HUES6 (cell line): ENCODE measurements around the gene RBBP8NL.

Experiments used
- H3K27ac ChIP-seq: 2 replicates; pipeline ENCODE4 v1.7.0; 2013; ENCODE audit warnings: low read depth, mild to moderate bottlenecking, low read length, inconsistent platforms
- H3K27me3 ChIP-seq: 2 replicates; pipeline ENCODE4 v1.6.1; 2013; ENCODE audit warnings: low read length; ENCODE audit not compliant: control insufficient read depth, insufficient read depth
- H3K36me3 ChIP-seq: 2 replicates; pipeline ENCODE4 v1.6.1; 2013; ENCODE audit warnings: low read length; ENCODE audit not compliant: control insufficient read depth, insufficient read depth
- H3K4me1 ChIP-seq: 2 replicates; pipeline ENCODE4 v1.6.1; 2013; ENCODE audit warnings: low read length; ENCODE audit not compliant: control insufficient read depth, insufficient read depth
- H3K4me3 ChIP-seq: 2 replicates; pipeline ENCODE4 v1.5.1; 2013; ENCODE audit warnings: low read depth, low read length
- H3K9ac ChIP-seq: one replicate; pipeline ENCODE4 v1.6.1; 2013; ENCODE audit warnings: mild to moderate bottlenecking, low read length
- H3K9me3 ChIP-seq: 2 replicates; pipeline ENCODE4 v1.6.1; 2013; ENCODE audit warnings: low read depth, low read length; ENCODE audit not compliant: control insufficient read depth, insufficient read depth

Gene RBBP8NL

DNA sequence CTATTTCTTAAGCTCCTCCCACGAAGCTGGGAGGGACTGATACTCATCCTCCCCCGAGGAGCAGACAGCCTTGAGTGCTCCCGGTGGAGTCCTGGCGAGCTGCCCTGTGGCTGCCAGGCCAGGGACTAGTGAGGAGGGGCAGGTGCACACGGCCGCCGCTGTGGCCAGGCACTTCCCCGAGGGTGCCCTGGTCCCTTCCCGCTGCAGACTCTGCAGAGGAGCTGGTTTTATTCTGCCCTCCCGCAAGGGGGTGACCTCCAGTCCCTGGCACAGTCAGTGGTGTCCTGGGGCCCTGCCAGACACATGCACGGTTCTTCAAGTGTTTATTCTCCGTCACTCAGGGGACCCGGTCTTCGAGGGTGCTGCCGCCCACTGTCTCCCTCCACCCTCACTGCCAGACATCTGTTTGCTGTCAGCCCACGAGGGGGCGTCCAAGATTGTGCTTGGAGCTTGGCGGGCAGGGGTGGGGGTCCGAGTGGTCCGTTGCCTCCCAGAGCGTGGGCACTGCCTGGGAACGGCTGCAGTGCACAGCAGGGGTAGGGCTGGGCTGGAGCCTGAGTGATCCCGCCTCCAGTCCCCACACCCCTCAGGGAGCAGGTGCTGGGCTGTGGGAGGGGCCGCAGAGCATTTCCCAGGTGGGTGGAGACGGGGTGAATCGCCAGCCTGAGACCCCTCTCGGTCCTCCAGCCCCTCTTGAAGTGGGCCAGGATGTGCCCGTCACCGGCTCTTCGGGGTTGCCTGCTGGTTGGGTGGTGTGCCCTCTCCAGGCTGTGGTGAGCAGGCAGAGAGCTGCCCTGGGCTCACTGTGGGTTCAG lies 17.2 kb downstream of the RBBP8NL start:
- peak overlapping the region; percentile 18; the same call in 1 of the 2 replicates for H3K4me3 ChIP-seq
- H3K9me3 ChIP-seq = no peaks in the 10 kb centered on the region
- H3K27me3 ChIP-seq = peaks cover 22% of the 10 kb centered on the region; the same call in 1 of the 2 replicates
- no peak overlapping the region for H3K27ac ChIP-seq
- H3K4me1 ChIP-seq = peaks cover 27% of the 10 kb centered on the region
- H3K9ac ChIP-seq = no peak overlapping the region
- H3K36me3 ChIP-seq = no peaks in the 10 kb centered on the region

DNA sequence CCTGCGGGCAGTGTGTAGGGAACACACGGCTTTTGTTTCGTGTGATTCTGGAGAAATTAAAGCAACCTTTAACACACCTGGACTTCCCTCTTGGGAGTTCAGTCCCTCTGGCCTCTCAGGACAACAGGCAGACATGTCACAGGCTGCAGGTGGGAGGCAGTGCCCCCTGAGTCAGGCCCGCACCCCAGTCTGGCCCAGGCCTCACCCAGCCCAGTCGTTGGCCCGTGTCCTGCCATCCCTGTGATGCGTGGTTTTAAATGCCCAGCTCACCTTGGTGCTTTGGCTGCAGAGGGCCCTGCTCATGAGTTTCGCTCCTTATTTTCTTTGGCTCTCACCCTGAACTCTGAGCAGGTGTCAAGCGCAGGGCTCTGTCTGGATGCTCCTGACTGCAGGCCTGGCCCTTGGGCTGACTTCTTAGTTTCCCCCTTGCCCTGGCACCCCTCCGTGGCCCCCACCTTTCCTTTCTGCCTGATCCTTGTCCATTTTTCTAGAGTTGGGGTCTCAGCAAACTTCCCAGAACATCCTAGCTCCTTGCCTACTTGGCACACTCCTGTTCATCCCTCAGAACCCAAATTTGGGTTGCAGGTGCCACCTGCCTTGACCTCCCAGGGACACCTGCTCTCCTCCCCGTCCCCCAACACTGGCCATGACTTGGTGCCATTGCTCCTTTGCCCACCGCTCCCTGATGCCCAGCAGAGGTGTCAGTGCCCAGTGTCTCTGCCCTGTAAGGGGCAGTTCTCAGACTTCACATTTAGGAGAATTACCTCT lies 18.1 kb downstream of the RBBP8NL start:
- Histone ChIP-seq H3K4me3 (no peak overlapping the region), H3K27me3 (peaks cover 22% of the 10 kb centered on the region; the same call in 1 of the 2 replicates), H3K9ac (no peak overlapping the region), H3K4me1 (peaks cover 27% of the 10 kb centered on the region), H3K9me3 (no peaks in the 10 kb centered on the region), H3K36me3 (no peaks in the 10 kb centered on the region), H3K27ac (no peak overlapping the region)

DNA sequence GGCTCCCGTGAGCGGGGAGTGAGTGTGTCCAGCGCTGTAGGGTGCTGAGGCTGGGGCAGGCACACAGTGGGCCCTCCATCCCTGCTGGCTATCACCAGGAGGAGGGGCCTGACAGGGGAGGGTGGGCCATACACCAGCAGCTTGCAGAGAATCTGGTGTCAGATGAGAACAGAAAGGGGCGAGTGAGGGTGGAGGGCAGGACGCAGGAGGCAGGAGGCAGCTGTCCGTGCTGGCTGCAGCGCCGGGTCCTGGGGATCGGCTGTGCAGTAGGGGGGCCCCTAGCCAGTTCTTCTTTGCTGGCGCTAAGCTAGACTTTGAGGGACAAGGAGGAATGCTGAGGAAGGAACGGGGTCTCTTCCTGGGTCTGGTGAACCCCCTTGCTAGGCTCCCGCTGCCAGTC lies 18.7 kb downstream of the RBBP8NL start:
- Histone ChIP-seq H3K27me3 (peaks cover 22% of the 10 kb centered on the region; the same call in 1 of the 2 replicates), H3K9me3 (no peaks in the 10 kb centered on the region), H3K4me3 (no peak overlapping the region), H3K27ac (no peak overlapping the region), H3K36me3 (peaks cover 3% of the 10 kb centered on the region; the same call in 1 of the 2 replicates), H3K9ac (no peak overlapping the region), H3K4me1 (peaks cover 27% of the 10 kb centered on the region)

DNA sequence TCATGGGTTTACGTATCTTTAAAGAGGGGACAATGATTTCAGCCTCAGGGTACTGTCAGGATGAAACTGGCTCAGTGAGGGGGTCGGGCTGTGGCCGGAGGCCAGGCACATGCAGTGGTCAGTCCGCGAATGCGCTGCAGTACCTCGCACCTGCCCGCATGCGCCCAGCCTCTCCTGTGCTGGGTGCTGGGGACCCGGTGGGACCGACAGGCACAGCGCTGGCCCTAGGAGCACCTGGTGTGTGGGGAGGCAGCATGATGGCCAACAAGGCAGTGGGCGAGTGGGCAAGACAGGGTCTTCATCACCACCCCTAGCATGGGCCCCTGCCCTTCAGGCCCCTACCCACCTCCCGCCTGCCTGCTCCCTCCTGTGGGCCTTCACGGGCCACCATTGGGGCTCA lies 19.3 kb downstream of the RBBP8NL start:
- Histone ChIP-seq H3K9me3 (no peaks in the 10 kb centered on the region), H3K9ac (no peak overlapping the region), H3K36me3 (peaks cover 3% of the 10 kb centered on the region; the same call in 1 of the 2 replicates), H3K27ac (no peak overlapping the region), H3K27me3 (peaks cover 22% of the 10 kb centered on the region; the same call in 1 of the 2 replicates), H3K4me3 (no peak overlapping the region), H3K4me1 (peaks cover 27% of the 10 kb centered on the region)

DNA sequence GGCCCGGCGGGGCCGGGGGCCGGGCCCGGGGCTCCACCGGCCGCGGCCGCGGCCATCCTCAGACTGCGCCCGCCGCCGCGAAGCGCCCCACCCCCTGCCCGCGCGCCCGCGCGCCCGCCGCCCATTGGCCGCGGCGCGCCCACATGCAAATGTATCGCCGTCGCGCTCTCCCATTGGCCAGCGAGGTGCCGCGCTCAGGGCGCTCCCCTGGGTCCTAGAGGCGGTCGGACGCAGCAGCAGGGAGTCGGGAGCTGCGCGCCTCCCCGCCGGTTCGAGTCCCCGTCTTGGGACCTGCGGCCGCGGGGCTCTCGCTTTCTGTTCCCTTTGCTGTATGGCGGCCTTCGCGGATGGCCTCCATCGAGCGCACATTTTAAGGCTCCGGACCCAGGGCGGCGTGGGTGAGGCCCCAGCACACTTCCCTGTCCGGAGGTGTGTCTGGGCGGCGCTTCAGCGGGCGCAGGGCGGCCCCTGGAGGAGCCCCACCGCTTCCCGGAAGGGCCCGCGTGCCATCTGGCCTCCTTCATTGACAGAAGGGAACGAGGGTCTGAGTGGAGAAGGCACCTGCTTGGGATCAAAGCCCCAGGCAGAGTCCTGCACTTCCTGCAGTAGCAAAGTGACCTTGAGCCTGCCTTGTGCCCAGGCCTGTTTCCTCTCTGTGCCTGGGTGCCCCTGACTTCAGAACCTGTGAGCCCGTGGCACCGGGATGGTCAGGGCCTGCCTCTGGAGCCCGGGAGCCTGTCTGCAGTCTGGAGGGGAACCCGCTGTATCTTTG lies 19.9 kb downstream of the RBBP8NL start, which contains the start of gene CABLES2:
Gene CABLES2, minus strand, starts transcription at position 65 of the 772 bp plus-strand sequence. Its CDS starts 9 bp downstream, at position 56.
- H3K36me3 ChIP-seq = peaks cover 3% of the 10 kb centered on the region; the same call in 1 of the 2 replicates
- no peaks in the 10 kb centered on the region for H3K9me3 ChIP-seq
- H3K9ac ChIP-seq = peak within 1 kb of the TSS; percentile 56
- H3K4me3 ChIP-seq = peak within 1 kb of the TSS; percentile 68
- no peak within 1 kb of the TSS for H3K27ac ChIP-seq
- H3K27me3 ChIP-seq = peaks cover 22% of the 10 kb centered on the region; the same call in 1 of the 2 replicates
- peaks cover 23% of the 10 kb centered on the region for H3K4me1 ChIP-seq

DNA sequence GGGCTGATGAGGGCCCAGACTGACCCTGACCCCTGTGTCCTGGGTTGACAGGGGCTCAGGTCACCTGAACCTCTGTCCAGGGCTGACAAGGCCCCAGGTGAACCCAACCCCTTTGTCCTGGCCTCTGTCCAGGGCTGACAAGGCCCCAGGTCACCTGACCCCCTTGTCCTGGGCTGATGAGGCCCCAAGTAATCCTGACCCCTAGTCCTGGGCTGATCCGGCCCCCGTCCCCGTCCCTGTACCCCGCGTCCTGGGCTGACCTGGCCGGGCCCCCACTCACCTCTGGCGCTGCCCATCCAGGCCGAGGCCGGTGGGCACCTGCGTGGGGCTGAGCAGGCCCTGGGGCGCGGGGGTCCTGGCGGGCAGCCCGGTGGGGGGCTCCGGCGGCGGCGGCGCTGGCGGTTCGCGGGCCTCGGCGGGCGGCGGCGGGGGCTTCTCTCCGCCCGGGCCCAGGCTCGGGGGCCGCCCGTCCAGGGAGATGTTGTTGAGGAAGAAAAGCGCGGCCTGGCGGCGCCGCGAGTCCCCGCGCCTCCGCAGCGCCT lies 20.6 kb downstream of the RBBP8NL start:
- H3K36me3 ChIP-seq = peaks cover 3% of the 10 kb centered on the region; the same call in 1 of the 2 replicates
- H3K9ac ChIP-seq = peak overlapping the region; percentile 10
- no peak overlapping the region for H3K27ac ChIP-seq
- no peaks in the 10 kb centered on the region for H3K9me3 ChIP-seq
- peak overlapping the region; percentile 64 for H3K4me3 ChIP-seq
- peaks cover 23% of the 10 kb centered on the region for H3K4me1 ChIP-seq
- peaks cover 22% of the 10 kb centered on the region; the same call in 1 of the 2 replicates for H3K27me3 ChIP-seq

DNA sequence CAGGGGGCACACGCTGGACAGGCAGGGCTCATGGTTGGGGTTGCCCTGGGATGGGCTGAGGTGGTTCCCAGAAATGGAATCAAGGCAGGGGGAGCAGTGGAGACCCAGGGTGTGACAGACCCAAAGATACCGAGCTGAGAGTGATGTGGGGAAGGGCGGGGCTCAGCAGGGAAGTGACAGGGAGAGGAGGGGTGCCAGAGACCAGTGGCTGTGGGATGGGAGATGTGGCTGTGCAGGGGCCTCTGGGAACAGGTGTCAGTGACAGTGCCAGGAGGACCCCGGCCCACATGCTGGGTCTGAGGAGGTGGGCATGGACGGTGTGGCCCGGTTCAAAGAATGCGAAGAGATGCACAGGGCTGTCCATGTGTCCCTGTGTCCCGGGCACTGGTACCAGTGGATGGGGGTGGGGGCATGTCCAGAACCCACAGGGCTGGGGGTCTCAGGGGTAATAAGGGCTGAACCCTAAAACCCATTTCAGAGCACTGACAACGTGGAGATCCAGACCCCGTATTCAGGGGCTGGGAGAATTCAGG lies 21.3 kb downstream of the RBBP8NL start:
- Histone ChIP-seq H3K9me3 (no peaks in the 10 kb centered on the region), H3K4me1 (peaks cover 23% of the 10 kb centered on the region), H3K27ac (no peak overlapping the region), H3K36me3 (peaks cover 3% of the 10 kb centered on the region; the same call in 1 of the 2 replicates), H3K27me3 (peaks cover 22% of the 10 kb centered on the region; the same call in 1 of the 2 replicates), H3K9ac (peak overlapping the region; percentile 10), H3K4me3 (peak overlapping the region; percentile 64)

DNA sequence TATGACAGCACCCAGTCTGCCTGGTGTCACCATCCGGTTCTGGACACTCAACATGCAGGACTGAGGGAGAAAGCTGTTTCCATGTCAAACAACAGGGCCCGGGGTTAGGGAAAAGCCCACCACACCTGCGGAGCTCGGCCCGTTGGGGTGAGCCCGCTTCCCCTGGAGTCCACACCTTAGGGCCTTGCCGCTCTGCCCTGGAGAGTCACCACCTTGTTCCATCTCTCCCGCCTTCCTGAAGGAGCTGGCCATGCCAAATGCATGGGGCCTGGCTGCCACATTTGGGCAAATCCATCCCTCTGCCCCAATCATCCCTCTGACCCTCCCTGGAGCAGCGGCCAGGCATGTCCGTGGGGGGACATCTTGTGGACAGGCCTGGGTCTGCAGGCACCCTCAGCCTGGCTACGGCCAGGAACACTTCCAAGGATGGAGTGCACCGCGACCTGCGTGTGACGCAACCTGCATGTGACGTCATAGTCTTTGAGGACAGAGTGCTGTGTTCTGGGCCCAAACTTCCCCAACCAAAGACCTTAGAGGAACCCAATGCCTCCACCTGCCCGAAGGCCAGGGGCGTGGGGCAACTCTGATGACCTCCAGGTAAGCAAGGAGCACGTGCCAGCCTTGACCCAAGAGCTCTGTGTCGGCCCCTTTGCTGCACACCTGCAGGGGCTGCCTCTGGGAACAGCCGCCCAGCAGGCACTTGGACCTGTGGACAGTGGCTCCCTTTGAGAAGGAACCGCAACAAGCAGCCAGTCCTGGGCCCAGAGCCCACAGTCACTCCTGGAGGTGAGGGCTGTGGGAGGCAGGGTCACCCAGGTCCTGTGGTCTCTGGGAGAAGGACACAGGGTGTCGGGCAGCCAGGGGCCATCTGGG lies 22.0 kb downstream of the RBBP8NL start:
- peaks cover 22% of the 10 kb centered on the region; the same call in 1 of the 2 replicates for H3K27me3 ChIP-seq
- no peak overlapping the region for H3K4me3 ChIP-seq
- peaks cover 19% of the 10 kb centered on the region for H3K4me1 ChIP-seq
- no peak overlapping the region for H3K27ac ChIP-seq
- peaks cover 3% of the 10 kb centered on the region; the same call in 1 of the 2 replicates for H3K36me3 ChIP-seq
- no peak overlapping the region for H3K9ac ChIP-seq
- H3K9me3 ChIP-seq = no peaks in the 10 kb centered on the region

DNA sequence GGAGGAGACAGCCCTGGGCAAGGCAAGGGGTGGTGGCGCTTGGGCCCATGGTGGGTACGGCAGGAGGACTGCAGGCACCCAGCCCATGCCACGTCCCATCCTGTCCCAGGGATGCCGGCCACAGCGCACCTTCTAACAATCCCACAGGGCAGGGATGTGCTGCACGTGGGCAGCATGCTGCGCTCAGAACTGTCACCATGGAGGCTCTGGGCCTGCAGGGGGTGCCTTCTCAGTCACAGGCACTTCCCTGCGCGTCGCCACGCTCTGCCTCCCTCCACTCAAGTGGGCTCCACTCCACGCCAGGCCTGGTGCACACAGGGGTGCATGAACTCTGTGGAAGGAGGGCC lies 22.6 kb downstream of the RBBP8NL start:
- H3K27me3 ChIP-seq = peaks cover 18% of the 10 kb centered on the region; the same call in 1 of the 2 replicates

More for the DNA sequence above, 22.6 kb downstream of the RBBP8NL start:
- peaks cover 3% of the 10 kb centered on the region; the same call in 1 of the 2 replicates for H3K36me3 ChIP-seq
- no peak overlapping the region for H3K9ac ChIP-seq
- H3K4me3 ChIP-seq = no peak overlapping the region
- no peak overlapping the region for H3K27ac ChIP-seq
- H3K9me3 ChIP-seq = no peaks in the 10 kb centered on the region
- peaks cover 13% of the 10 kb centered on the region; the same call in 1 of the 2 replicates for H3K4me1 ChIP-seq
